Germinal center (tissue), 1 donor: ENCODE measurements around the gene PTPRM.

Experiments used
- DNase-seq: peaks from one replicate; pipeline ENCODE4 v3.0.0; 2012; ENCODE audit warnings: mixed read lengths, low spot score

Gene PTPRM

GRCh38 chr18:8400193-8400752 is 833.2 kb downstream of the PTPRM start:
- DNase-seq: no peak

- DNase-seq: no peak
Measured at GRCh38 chr18:8400825-8401224, 833.7 kb downstream of the PTPRM start.

- DNase-seq: no peak
Measured at GRCh38 chr18:8401606-8402005, 834.5 kb downstream of the PTPRM start.

GRCh38 chr18:8402237-8402636 is 835.1 kb downstream of the PTPRM start:
- no peak for DNase-seq

- no peak for DNase-seq
Measured at GRCh38 chr18:8403713-8404112, 836.6 kb downstream of the PTPRM start.

GRCh38 chr18:8406186-8406867 is 839.2 kb downstream of the PTPRM start:
- DNase-seq: no peak

GRCh38 chr18:8406868-8407250 is 839.7 kb downstream of the PTPRM start:
- DNase-seq: no peak

- DNase-seq: no peak
Measured at GRCh38 chr18:8409151-8409550, 842.0 kb downstream of the PTPRM start.

- no peak for DNase-seq
Measured at GRCh38 chr18:8411492-8411891, 844.4 kb downstream of the PTPRM start.

- DNase-seq: no peak
Measured at GRCh38 chr18:8412117-8412516, 845.0 kb downstream of the PTPRM start.

GRCh38 chr18:8413189-8413588 is 846.1 kb downstream of the PTPRM start:
- DNase-seq: no peak

GRCh38 chr18:8413751-8414150 is 846.6 kb downstream of the PTPRM start:
- no peak for DNase-seq

- no peak for DNase-seq
Measured at GRCh38 chr18:8416212-8417019, 849.3 kb downstream of the PTPRM start.

GRCh38 chr18:8422391-8422790 is 855.3 kb downstream of the PTPRM start:
- no peak for DNase-seq

GRCh38 chr18:8423051-8423557 is 856.0 kb downstream of the PTPRM start:
- no peak for DNase-seq

GRCh38 chr18:8424481-8424880 is 857.4 kb downstream of the PTPRM start:
- no peak for DNase-seq

- no peak for DNase-seq
Measured at GRCh38 chr18:8424917-8425725, 858.0 kb downstream of the PTPRM start.

GRCh38 chr18:8426401-8426800 is 859.3 kb downstream of the PTPRM start:
- DNase-seq: no peak

- DNase-seq: no peak
Measured at GRCh38 chr18:8427339-8427738, 860.2 kb downstream of the PTPRM start.

GRCh38 chr18:8428951-8429350 is 861.8 kb downstream of the PTPRM start:
- no peak for DNase-seq

GRCh38 chr18:8431036-8431435 is 863.9 kb downstream of the PTPRM start:
- no peak for DNase-seq

- DNase-seq: no peak
Measured at GRCh38 chr18:8433323-8433722, 866.2 kb downstream of the PTPRM start.
